ENCODE measurements around the gene LRP5. TPM values are rescaled to one million over a fixed set of nuclear protein-coding genes. Genes with fewer than 3 reads are reported as not detected.

The LRP5 gene
- total RNA-seq, 2 donors from 2014 or later: 48.3 to 57.1 TPM

- Histone ChIP-seq H3K4me1 (replicated peaks) (no peaks in the 10 kb centered on the region), H3K9me3 (no peaks in the 10 kb centered on the region), H3K36me3 (no peaks in the 10 kb centered on the region), H3K27me3 (replicated peaks; ENCODE audit: insufficient read depth) (no peaks in the 10 kb centered on the region), H3K4me3 (peak overlapping the region; percentile 96 to 97), H3K27ac (peak overlapping the region; percentile 98 to 99)
- TF ChIP-seq CTCF (IDR thresholded peaks at IDR 0.05) (no peak), POLR2A (IDR thresholded peaks at IDR 0.05) (no peak), POLR2AphosphoS5 (IDR thresholded peaks at IDR 0.05) (no peak)
- WGBS: under 1% methylated on average over 12 of the region's 12 CpGs
- DNase-seq (ENCODE audit: low spot score): no peak
- intact Hi-C loops (cut with DNase I): no loop called here
Measured at GRCh38 chr11:68461575-68461917, 149.2 kb downstream of the LRP5 start.

- TF ChIP-seq POLR2AphosphoS5 (IDR thresholded peaks at IDR 0.05): no peak
- no peak for TF ChIP-seq POLR2A (IDR thresholded peaks at IDR 0.05)
- no peak for TF ChIP-seq CTCF (IDR thresholded peaks at IDR 0.05)
- WGBS: 82% methylated on average over 1 of the region's 1 CpG
- no peaks in the 10 kb centered on the region for H3K27me3 ChIP-seq (replicated peaks; ENCODE audit: insufficient read depth)
- intact Hi-C loops (cut with DNase I): no loop called here
- H3K9me3 ChIP-seq: no peaks in the 10 kb centered on the region
- H3K4me3 ChIP-seq: no peak overlapping the region
- H3K4me1 ChIP-seq (replicated peaks): peaks cover 6% of the 10 kb centered on the region
- no peak overlapping the region for H3K27ac ChIP-seq
- no peaks in the 10 kb centered on the region for H3K36me3 ChIP-seq
- DNase-seq (ENCODE audit: low spot score): no peak
Measured at GRCh38 chr11:68463714-68464113, 151.3 kb downstream of the LRP5 start.

- Histone ChIP-seq H3K4me1 (replicated peaks) (peaks cover 20% of the 10 kb centered on the region), H3K27me3 (replicated peaks; ENCODE audit: insufficient read depth) (no peaks in the 10 kb centered on the region), H3K36me3 (no peaks in the 10 kb centered on the region), H3K4me3 (no peak overlapping the region), H3K27ac (no peak overlapping the region), H3K9me3 (no peaks in the 10 kb centered on the region)
- DNase-seq (ENCODE audit: low spot score): no peak
- TF ChIP-seq POLR2AphosphoS5 (IDR thresholded peaks at IDR 0.05): no peak
- no peak for TF ChIP-seq CTCF (IDR thresholded peaks at IDR 0.05)
- no peak for TF ChIP-seq POLR2A (IDR thresholded peaks at IDR 0.05)
- intact Hi-C loops (cut with DNase I): no loop called here
- WGBS: 78% methylated on average over 8 of the region's 8 CpGs
Measured at GRCh38 chr11:68467201-68467834, 154.9 kb downstream of the LRP5 start.

- 43% methylated on average over 3 of the region's 3 CpGs for WGBS
- H3K4me3 ChIP-seq: no peak overlapping the region
- intact Hi-C loops (cut with DNase I): no loop called here
- no peaks in the 10 kb centered on the region for H3K9me3 ChIP-seq
- no peak for TF ChIP-seq POLR2A (IDR thresholded peaks at IDR 0.05)
- peak; percentile 33 for TF ChIP-seq POLR2AphosphoS5 (IDR thresholded peaks at IDR 0.05)
- no peak for TF ChIP-seq CTCF (IDR thresholded peaks at IDR 0.05)
- H3K36me3 ChIP-seq: no peaks in the 10 kb centered on the region
- no peak overlapping the region for H3K27ac ChIP-seq
- H3K4me1 ChIP-seq (replicated peaks): peaks cover 20% of the 10 kb centered on the region
- DNase-seq (ENCODE audit: low spot score): no peak
- no peaks in the 10 kb centered on the region for H3K27me3 ChIP-seq (replicated peaks; ENCODE audit: insufficient read depth)
Measured at GRCh38 chr11:68468217-68468828, 155.9 kb downstream of the LRP5 start.

GRCh38 chr11:68469122-68469521 is 156.7 kb downstream of the LRP5 start:
- 24% methylated on average over 2 of the region's 2 CpGs for WGBS
- Histone ChIP-seq H3K27me3 (replicated peaks; ENCODE audit: insufficient read depth) (no peaks in the 10 kb centered on the region), H3K4me3 (no peak overlapping the region), H3K4me1 (replicated peaks) (peaks cover 20% of the 10 kb centered on the region), H3K9me3 (no peaks in the 10 kb centered on the region), H3K36me3 (no peaks in the 10 kb centered on the region), H3K27ac (no peak overlapping the region)
- DNase-seq (ENCODE audit: low spot score): no peak
- intact Hi-C loops (cut with DNase I): no loop called here
- TF ChIP-seq POLR2A (IDR thresholded peaks at IDR 0.05): no peak
- TF ChIP-seq CTCF (IDR thresholded peaks at IDR 0.05): no peak
- peak; percentile 22 for TF ChIP-seq POLR2AphosphoS5 (IDR thresholded peaks at IDR 0.05)
